GM19025 (cell line): Measurements from ENCODE around the gene KIAA0930.

Experiments used
- ATAC-seq: cut with Tn5 transposase; IDR thresholded peaks from one replicate; pipeline ENCODE4 v1.9.1; 2021; ENCODE audit warnings: mild to moderate bottlenecking, low read depth, moderate library complexity; ENCODE audit not compliant: unreplicated experiment

Gene KIAA0930

DNA sequence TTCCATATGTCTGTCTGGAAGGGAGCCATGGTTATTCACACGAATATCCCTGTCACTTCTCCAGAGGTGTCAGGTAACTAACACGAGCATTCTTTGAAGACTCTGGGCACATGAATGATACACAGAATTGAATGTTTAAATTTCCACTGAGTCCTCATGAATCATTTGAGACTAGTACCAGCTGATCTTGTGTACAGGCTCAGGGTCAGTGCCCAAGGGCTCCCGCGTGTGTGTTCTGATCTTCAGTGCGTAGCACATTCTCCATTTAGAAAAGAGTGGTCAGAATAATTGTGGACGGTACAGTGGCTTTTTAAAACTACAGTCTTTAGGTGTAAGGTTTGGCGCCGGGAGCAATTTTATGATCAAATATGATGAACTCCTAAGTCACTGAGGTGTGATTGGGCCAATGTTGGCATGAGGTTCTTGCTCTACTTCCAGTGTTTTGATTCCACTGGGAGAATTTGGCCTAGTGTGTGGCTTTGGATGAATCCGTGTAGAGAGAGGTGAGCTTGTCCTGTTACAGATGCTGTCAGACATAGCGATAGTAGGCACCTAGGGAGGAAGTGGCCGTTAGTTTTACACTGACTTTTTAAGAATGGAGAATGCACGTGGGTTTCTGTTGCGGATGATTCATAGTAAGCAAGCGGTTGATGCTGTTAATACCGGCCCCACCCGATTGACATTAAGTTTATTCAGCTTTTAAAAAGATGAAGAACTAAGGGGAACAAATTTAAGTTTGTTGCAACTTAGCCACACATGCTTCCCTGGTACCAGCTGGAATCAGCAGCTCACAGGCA lies 54.8 kb downstream of the KIAA0930 start:
- ATAC-seq = no peak

DNA sequence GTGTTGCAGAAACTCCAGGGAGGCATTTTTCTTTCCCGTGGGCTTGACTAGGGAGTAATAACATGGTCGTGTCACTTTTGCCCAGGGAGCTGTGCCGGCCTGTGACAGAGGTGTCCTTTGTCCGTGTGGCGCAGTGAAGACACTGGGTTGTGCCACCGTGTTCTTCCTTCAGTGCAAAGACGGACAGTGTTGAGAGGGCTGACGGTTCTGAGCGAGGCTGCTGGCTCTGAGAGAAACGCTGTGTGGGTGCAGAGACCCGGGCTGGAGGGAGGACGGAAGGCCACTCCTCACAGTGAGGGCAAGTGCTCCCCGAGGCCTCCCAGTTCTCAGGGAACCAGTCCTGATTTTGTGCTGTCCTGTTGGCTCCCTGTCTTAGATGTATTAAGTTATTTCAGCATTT lies 56.7 kb downstream of the KIAA0930 start:
- no peak for ATAC-seq

DNA sequence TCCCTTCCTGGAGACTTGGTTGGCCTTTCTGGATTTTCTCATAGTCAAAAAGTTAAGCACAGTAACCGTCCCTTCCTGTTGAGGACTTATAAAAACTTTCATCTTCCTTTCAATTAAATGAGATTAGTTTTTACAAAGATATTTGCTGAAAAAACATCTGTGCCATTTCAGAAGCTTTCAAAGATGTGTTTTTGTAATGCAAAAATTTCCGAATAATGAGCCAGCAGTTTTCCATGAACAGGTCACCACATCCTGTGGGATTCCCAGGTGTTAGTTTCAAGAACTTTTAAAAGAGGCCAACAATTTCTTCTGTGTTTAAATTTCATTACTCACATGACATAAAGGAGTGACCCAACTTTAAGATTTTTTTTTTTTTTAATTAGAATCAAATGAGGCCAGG lies 58.9 kb downstream of the KIAA0930 start:
- ATAC-seq = no peak

DNA sequence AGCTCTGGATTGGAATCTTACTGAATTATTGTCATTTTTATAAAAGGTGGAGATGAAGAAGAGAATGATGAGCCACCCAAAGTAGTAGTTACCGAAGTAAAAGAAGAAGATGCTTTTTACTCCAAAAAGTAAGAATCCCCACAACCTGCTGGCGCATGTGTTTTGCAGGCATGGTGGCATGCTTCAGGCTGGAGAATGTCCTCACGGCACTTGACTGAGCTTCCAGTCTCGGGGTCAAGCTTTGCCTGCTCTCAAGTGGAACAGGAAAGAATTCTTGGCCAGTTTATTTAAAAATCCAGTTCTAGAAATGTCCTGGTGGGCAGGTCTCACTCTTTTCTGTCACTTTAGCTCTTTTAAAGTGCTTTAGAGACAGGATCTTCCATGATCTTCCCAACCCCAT lies 59.5 kb downstream of the KIAA0930 start:
- no peak for ATAC-seq

DNA sequence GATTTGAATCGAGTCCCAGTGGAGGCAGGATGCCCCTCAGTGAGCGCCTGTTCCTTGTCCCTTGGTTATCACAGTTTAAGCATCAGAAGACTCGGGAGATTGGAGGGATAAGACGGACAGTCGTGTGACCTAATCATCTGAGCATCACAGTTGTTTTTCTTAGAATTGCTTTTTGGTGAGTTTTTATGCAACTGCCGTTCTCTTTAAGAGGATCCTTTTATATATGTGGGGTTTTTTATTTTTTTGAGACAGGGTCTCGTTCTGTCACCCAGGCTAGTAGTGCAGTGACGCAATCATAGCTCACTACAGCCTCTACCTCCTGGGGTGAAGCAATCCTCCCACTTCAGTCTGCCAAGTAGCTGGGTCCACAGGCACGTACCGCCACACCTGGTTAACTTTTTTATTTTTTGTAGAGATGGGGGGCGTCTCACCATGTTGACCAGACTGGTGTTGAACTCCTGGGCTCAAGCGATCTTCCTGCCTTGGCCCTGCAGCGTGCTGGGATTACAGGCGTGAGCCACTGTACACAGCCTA lies 60.5 kb downstream of the KIAA0930 start:
- ATAC-seq = no peak

DNA sequence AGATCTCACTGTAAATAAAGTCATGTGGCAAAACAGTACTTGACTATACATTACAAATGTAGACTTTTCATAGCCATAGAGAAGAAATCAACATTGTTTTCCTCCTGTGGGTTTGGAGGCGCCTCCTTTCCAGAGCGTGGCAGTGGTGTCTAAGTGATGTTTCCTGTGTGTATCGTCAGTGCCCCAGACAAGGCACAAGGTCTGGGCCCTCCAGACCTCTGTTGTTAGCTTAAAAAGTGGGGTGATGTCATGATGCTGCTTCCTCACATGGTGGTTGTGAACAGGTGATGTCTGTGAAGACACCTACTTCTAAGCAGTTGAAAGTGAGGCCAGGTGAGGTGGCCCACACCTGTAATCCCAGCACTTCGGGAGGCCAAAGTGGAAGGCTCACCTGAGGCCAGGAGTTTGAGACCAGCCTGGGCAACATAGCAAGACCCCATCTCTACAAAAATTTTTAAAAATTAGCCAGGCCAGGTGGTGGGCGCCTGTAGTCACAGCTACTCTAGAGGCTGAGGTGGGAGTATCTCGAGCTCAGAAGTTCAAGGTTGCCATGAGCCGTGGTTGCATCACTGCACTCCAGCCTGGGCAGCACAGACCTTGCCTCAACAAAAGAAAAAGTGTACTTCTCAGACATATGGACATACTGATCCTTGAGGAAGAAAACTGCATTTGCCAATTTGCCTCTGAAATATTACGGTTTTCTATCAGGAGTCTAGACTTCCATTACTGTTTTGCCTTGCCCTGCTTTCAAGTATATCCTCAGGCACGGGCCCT lies 61.2 kb downstream of the KIAA0930 start:
- no peak for ATAC-seq

- ATAC-seq = no peak
Observed at GRCh38 chr22:45172881-45173585, 67.7 kb downstream of the KIAA0930 start.

DNA sequence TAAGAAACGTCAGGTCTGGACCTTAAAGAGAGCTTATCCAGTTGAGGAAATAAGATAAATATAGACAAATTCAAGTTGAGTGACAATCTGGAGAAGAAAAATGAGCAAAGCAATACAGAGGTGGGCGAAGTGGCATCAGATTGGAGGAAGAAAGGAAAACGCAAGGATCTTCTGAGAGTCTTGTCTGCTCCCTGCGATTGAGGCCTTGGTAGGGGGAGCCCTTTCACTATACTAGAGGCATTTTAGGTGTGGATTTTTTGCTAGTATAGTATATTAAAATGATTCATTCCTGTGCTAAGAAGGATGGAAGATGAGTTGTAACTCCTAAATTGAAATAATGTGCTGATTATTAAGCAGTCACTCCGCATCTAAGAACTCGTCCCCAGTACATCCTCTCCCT lies 68.9 kb downstream of the KIAA0930 start:
- no peak for ATAC-seq

DNA sequence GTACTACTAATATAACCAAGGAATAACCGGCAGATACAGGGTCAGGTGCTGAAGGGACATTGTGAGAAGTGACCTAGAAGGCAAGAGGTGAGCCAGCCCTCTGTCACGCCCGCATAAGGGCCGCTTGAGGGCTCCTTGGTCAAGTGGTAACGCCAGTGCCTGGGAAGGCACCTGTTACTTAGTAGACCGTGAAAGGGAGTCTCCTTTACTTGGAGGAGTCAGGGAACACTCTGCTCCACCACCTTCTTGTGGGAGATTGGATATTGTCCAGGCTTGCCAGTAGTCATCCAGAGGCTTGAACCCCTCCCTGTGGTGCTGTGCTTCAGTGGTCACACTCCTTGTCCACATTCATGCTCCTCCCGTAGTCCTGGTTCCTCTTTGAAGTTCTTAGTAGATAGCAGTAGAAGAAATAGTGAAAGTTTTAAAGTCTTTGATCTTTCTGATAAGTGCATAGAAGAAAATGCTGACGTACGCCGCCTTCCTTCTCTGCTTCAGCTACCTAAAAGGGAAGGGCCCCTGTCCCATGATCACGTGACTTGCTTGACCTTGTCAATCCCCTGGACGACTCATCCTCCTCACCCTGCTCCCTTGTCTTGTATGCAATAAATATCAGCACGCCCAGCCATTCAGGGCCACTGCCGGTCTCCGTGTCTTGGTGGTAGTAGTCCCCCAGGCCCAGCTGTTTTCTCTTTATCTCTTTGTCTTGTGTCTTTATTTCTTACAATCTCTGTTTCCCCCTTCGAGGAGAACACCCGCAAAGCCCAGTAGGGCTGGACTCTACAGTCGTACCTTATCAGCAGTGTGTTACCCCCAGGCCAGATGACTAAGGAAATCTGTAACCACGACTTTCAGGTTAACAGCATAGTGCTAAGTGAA lies 70.9 kb downstream of the KIAA0930 start:
- ATAC-seq = no peak

DNA sequence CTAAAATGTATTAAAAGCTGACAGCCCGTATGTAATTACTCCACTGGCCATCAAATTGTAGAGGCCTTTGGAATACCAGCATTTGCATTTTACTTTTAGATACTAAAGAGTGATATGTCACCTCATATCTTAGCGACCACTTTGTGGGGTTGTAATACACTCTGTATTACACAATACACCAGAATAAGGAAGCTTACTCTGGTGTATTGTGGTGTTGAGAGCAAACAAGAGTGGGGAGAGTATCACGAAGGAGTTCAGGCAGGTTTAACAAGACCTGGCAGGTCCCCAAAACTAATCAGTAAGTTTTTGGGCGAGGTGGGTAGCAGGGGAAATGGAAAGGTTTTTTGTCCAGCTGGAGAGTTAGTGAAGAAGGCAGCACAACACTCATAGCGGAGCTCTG lies 73.8 kb downstream of the KIAA0930 start:
- ATAC-seq = no peak

- peak; percentile 13 for ATAC-seq
Observed at GRCh38 chr22:45164270-45165088, 76.2 kb downstream of the KIAA0930 start.

GRCh38 chr22:45163451-45164269 lies 77.0 kb downstream of the KIAA0930 start, which contains the start of gene NUP50:
NUP50 (plus strand) TSS chr22:45163925; CDS start chr22:45168178, 4,253 bp downstream.
- peak; percentile 81 for ATAC-seq

- no peak for ATAC-seq
Observed at GRCh38 chr22:45163099-45163450, 77.6 kb downstream of the KIAA0930 start.

DNA sequence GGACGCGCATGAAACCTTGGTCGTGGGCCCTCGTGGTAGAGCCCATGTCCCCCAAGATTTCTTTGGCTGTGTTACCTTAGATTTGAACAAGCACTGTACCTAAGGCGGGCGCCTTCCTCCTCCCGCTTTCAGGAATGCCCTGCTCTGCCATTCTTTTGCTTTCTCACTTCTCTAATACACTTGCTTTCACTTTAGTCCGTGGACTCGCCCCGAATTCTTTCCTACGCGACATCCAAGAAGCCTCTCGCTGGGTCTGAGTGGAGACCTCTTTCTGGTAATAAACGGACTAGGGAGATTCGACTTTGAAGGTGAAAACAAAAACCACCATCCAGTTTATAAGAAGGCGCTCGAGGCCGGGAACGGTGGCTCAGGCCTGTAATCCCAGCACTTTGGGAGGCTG lies 78.2 kb downstream of the KIAA0930 start:
- no peak for ATAC-seq

DNA sequence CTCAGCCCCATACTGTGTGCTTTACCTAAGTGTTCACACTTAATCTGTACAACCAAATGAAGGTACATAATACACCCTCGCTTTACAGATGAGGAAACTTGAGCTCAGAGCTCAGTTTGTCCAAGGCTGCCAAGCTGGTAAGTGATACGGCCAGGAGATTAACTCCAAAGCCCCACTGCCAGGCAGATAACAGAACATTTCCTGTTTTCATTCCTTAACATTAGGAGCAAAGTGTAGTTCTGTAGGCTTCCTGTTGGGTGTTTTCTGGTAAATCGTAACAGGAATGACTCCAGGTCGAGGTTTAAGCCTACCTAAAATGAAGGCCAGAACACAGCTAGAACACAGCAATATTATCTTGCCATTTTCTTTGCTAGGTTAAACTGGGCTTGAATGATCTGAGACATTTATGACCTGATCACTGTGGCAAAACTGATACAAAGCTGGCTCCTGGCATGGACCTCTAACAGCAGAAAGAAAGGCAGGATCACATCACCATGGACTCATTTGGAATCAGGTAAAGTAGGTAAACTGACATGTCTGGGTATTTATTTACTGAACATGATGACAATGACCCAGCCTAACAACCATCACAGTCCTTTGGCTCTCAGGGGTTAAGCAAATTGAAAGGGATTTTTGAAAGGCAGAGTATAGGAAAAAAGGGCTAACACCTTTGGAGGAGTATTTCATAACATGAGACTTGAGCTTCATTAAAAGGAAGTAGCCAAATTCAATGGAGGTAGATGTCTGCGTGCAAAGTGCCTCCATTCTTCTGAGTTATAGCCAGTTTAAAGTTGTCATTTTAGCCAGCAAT lies 80.8 kb downstream of the KIAA0930 start:
- no peak for ATAC-seq

- no peak for ATAC-seq
Observed at GRCh38 chr22:45157907-45158306, 82.8 kb downstream of the KIAA0930 start.

DNA sequence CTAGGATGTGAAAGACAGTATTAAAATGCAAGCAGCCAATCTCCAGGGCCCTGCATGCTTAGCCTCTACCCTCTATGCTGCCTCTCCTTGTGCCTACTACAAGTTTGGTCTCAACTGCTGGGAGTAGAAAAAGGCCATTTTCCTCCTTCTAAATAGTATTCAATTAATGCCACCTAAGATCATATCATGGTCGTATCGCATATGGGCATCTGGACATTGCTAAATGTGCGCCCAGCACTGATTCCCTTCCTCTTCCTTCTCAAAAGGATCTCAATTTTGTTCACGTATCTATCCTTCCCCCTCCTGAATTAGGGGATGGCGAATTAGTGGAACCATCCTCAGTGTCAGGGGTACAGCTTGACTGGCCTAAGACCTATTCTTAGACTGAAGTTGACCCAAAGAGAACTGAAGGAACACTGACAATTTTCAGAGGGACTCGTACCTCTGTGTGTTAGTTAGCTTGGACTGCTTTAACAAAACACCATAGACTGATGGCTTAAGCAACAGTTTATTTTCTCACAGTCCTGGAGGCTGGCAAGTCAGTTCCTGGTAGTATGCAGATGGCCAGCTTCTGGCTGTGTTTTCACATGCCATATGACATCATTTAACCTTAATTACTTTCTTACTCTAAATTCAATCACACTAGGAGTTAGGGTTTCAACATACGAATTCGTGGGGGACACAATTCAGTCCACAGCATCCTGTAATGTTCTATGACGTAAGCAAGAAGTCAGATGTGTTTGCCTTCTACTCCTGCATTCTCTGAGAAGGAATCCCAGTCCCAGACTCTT lies 85.4 kb downstream of the KIAA0930 start:
- no peak for ATAC-seq
